Left lung (tissue), 10 donors: ENCODE measurements around the gene LRRK1. TPM values are rescaled to one million over a fixed set of nuclear protein-coding genes. Genes with fewer than 3 reads are reported as not detected.

Source experiments
- ATAC-seq: fragments of 200-7000 bp; cut with Tn5 transposase; one replicate; pipeline ENCODE4 v1.9.1; 2020; ENCODE audit warnings: moderate library complexity
- DNase-seq, 4 donors: peaks; one replicate each; pipeline ENCODE4 v3.0.0-alpha.2; 2013 to 2020
- H3K27ac ChIP-seq, 2 donors: fragments of 200-600 bp; sonication (generic) in 1 of 2; one replicate each; pipeline versions ENCODE4 v1.5.0 to v1.8.0; 2020 to 2021
- H3K27me3 ChIP-seq, 2 donors: fragments of 200-600 bp; sonication (generic) in 1 of 2; one replicate each; pipeline versions ENCODE4 v1.5.0 to v1.8.0; 2020 to 2021
- H3K36me3 ChIP-seq, 2 donors: fragments of 200-600 bp; sonication (generic) in 1 of 2; one replicate each; pipeline versions ENCODE4 v1.5.0 to v1.8.0; 2020 to 2021
- H3K4me1 ChIP-seq, 2 donors: fragments of 200-600 bp; one replicate each; pipeline ENCODE4 v1.8.0; 2021
- H3K4me3 ChIP-seq, 2 donors: fragments of 200-600 bp; sonication (generic) in 1 of 2; one replicate each; pipeline versions ENCODE4 v1.5.0 to v1.8.0; 2020 to 2021; ENCODE audit warnings: mild to moderate bottlenecking in 1 of 2
- H3K9me3 ChIP-seq, 2 donors: fragments of 200-600 bp; sonication (generic) in 1 of 2; one replicate each; pipeline versions ENCODE4 v1.5.0 to v1.8.0; 2020 to 2021
- CTCF ChIP-seq, 2 donors: fragments of 200-600 bp; sonication (generic) in 1 of 2; IDR thresholded peaks; one replicate each; pipeline versions ENCODE4 v1.5.0 to v1.8.0; 2021; ENCODE audit warnings: antibody characterized with exemption in 2 of 2
- intact Hi-C, 2 donors: fragments of 100-400 bp; cut with DNase I; formaldehyde crosslinking; loops; one replicate each; pipeline versions ENCODE4 v1.11.2 to v1.14.2; 2022
- polyA plus RNA-seq, 6 donors: library from polyadenylated mRNA; unstranded; fragments of 120-200 nt; gene quantifications; one replicate each; pipeline ENCODE4 v1.2.1, GENCODE V29; 2013; ENCODE audit not compliant: insufficient read length in 6 of 6
- total RNA-seq, 2 donors: library from RNA; stranded (reverse); fragmentation: NEBNext Ultra II Directional; extraction: Animal tissue kit (Norgen Biotek cat#: 25700); gene quantifications; one replicate each; pipeline ENCODE4 v1.2.1, GENCODE V29; 2021
- donor health status: DM: no; HTN: yes; CAD: no.
- donor health status: DM: no; HTN: no; CAD: no.

The LRRK1 gene
- total and polyA plus RNA-seq, 8 donors, result 1.9 to 24.2 (median 3.0) TPM

- no peaks in the 10 kb centered on the region for H3K36me3 ChIP-seq
- no peak for DNase-seq
- no peak for ATAC-seq
- no peaks in the 10 kb centered on the region for H3K9me3 ChIP-seq
- H3K4me1 ChIP-seq, result peaks cover 0 to 12% of the 10 kb centered on the region in 2 donors
- no peak overlapping the region for H3K4me3 ChIP-seq
- TF ChIP-seq CTCF (IDR thresholded peaks at IDR 0.05), result no peak
- H3K27me3 ChIP-seq, result peaks cover 15 to 98% of the 10 kb centered on the region in 2 donors
- intact Hi-C loops, result no loop called here
- H3K27ac ChIP-seq, result no peak overlapping the region
Measured at GRCh38 chr15:100885116-100885515, 34.0 kb upstream of the LRRK1 start.

- no peak for DNase-seq
- no peak for TF ChIP-seq CTCF (IDR thresholded peaks at IDR 0.05)
- no peak overlapping the region for H3K27ac ChIP-seq
- no peak overlapping the region for H3K4me3 ChIP-seq
- no peaks in the 10 kb centered on the region for H3K36me3 ChIP-seq
- peaks cover 0 to 5% of the 10 kb centered on the region in 2 donors for H3K4me1 ChIP-seq
- ATAC-seq, result no peak
- H3K27me3 ChIP-seq, result peaks cover 8 to 98% of the 10 kb centered on the region in 2 donors
- no peaks in the 10 kb centered on the region for H3K9me3 ChIP-seq
- intact Hi-C loops, result no loop called here
Measured at GRCh38 chr15:100885811-100886210, 33.3 kb upstream of the LRRK1 start.

- Histone ChIP-seq H3K27ac (no peak overlapping the region), H3K36me3 (no peaks in the 10 kb centered on the region), H3K4me3 (no peak overlapping the region), H3K9me3 (no peaks in the 10 kb centered on the region), H3K4me1 (peaks cover 0 to 5% of the 10 kb centered on the region in 2 donors), H3K27me3 (peaks cover 0 to 98% of the 10 kb centered on the region in 2 donors)
- no peak for TF ChIP-seq CTCF (IDR thresholded peaks at IDR 0.05)
- DNase-seq (no peak), ATAC-seq (no peak)
- intact Hi-C loops, result no loop called here
Measured at GRCh38 chr15:100887211-100887913, 31.8 kb upstream of the LRRK1 start.

GRCh38 chr15:100889385-100890050, 29.6 kb upstream of the LRRK1 start:
- Histone ChIP-seq H3K4me3 (no peak overlapping the region), H3K9me3 (no peaks in the 10 kb centered on the region), H3K36me3 (no peaks in the 10 kb centered on the region), H3K27ac (no peak overlapping the region), H3K27me3 (peaks cover 0 to 98% of the 10 kb centered on the region in 2 donors), H3K4me1 (peaks cover 0 to 5% of the 10 kb centered on the region in 2 donors)
- no peak for TF ChIP-seq CTCF (IDR thresholded peaks at IDR 0.05)
- intact Hi-C loops, result no loop called here
- DNase-seq (peak in 2 of 4 donors; percentile 51 to 76), ATAC-seq (peak; percentile 80)

- TF ChIP-seq CTCF (IDR thresholded peaks at IDR 0.05), result no peak
- Histone ChIP-seq H3K9me3 (no peaks in the 10 kb centered on the region), H3K27me3 (peaks cover 0 to 94% of the 10 kb centered on the region in 2 donors), H3K4me3 (no peak overlapping the region), H3K36me3 (no peaks in the 10 kb centered on the region), H3K4me1 (peaks cover 0 to 5% of the 10 kb centered on the region in 2 donors), H3K27ac (no peak overlapping the region)
- intact Hi-C loops, result no loop called here
- no peak for DNase-seq
- ATAC-seq, result peak; percentile 26
Measured at GRCh38 chr15:100890051-100890720, 29.0 kb upstream of the LRRK1 start.
